Activated CD8-positive, alpha-beta T cell treated with anti-CD3 and anti-CD28 coated beads, Interleukin-2, amount 10 ng/mL, durations not matched to agents 7 days and 5 days (primary cell): ENCODE data around the gene DZIP3. TPM values are rescaled to one million over a fixed set of nuclear protein-coding genes. Genes with fewer than 3 reads are reported as not detected.

Source experiments
- ATAC-seq: fragments of 150-1000 bp; cut with Tn5 transposase; one replicate; pipeline ENCODE4 v1.10.0; 2021; ENCODE audit warnings: moderate library complexity
- CTCF ChIA-PET: fragments of 350-600 bp; sonication (Branson Sonifier 250); formaldehyde crosslinking; loops from one replicate; lab custom pipeline; 2021; ENCODE audit warnings: antibody characterized with exemption; lab: Charles Lee
- POLR2A ChIA-PET: fragments of 350-600 bp; sonication (Branson Sonifier 250); formaldehyde crosslinking; loops from one replicate; lab custom pipeline; 2021; ENCODE audit warnings: antibody characterized with exemption; lab: Charles Lee
- DNase-seq: peaks from one replicate; pipeline ENCODE4 v3.0.0-alpha.2; 2020
- H3K27ac Mint-ChIP-seq: one replicate; pipeline ENCODE4 v1.8.0; 2021; ENCODE audit warnings: mild to moderate bottlenecking, mixed read lengths
- H3K27me3 Mint-ChIP-seq: one replicate; pipeline ENCODE4 v1.8.0; 2021; ENCODE audit warnings: low read depth, mixed read lengths
- H3K36me3 Mint-ChIP-seq: one replicate; pipeline ENCODE4 v1.8.0; 2021; ENCODE audit warnings: low read depth, mixed read lengths
- H3K4me1 Mint-ChIP-seq: one replicate; pipeline ENCODE4 v1.8.0; 2021; ENCODE audit warnings: low read depth, mixed read lengths
- H3K4me3 Mint-ChIP-seq: one replicate; pipeline ENCODE4 v1.8.0; 2021; ENCODE audit warnings: mild to moderate bottlenecking, mixed read lengths
- H3K9me3 Mint-ChIP-seq: one replicate; pipeline ENCODE4 v1.8.0; 2022; ENCODE audit warnings: mixed read lengths; ENCODE audit not compliant: insufficient read depth
- total RNA-seq, 2 experiments: library from RNA; stranded (reverse); gene quantifications; one replicate each; pipeline ENCODE4 v1.2.3, GENCODE V29; 2021

Gene DZIP3, protein sequence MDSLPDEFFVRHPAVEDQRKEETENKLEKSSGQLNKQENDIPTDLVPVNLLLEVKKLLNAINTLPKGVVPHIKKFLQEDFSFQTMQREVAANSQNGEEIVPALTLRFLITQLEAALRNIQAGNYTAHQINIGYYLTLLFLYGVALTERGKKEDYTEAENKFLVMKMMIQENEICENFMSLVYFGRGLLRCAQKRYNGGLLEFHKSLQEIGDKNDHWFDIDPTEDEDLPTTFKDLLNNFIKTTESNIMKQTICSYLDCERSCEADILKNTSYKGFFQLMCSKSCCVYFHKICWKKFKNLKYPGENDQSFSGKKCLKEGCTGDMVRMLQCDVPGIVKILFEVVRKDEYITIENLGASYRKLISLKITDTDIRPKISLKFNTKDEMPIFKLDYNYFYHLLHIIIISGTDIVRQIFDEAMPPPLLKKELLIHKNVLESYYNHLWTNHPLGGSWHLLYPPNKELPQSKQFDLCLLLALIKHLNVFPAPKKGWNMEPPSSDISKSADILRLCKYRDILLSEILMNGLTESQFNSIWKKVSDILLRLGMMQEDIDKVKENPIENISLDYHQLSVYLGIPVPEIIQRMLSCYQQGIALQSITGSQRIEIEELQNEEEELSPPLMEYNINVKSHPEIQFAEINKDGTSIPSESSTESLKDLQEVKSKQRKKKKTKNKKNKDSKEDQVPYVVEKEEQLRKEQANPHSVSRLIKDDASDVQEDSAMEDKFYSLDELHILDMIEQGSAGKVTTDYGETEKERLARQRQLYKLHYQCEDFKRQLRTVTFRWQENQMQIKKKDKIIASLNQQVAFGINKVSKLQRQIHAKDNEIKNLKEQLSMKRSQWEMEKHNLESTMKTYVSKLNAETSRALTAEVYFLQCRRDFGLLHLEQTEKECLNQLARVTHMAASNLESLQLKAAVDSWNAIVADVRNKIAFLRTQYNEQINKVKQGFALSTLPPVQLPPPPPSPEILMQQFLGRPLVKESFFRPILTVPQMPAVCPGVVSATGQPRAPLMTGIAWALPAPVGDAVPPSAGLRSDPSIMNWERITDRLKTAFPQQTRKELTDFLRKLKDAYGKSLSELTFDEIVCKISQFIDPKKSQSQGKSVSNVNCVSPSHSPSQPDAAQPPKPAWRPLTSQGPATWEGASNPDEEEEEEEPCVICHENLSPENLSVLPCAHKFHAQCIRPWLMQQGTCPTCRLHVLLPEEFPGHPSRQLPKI
- total RNA-seq, result 10 to 100 TPM; 20.5 to 20.8 TPM

DNA sequence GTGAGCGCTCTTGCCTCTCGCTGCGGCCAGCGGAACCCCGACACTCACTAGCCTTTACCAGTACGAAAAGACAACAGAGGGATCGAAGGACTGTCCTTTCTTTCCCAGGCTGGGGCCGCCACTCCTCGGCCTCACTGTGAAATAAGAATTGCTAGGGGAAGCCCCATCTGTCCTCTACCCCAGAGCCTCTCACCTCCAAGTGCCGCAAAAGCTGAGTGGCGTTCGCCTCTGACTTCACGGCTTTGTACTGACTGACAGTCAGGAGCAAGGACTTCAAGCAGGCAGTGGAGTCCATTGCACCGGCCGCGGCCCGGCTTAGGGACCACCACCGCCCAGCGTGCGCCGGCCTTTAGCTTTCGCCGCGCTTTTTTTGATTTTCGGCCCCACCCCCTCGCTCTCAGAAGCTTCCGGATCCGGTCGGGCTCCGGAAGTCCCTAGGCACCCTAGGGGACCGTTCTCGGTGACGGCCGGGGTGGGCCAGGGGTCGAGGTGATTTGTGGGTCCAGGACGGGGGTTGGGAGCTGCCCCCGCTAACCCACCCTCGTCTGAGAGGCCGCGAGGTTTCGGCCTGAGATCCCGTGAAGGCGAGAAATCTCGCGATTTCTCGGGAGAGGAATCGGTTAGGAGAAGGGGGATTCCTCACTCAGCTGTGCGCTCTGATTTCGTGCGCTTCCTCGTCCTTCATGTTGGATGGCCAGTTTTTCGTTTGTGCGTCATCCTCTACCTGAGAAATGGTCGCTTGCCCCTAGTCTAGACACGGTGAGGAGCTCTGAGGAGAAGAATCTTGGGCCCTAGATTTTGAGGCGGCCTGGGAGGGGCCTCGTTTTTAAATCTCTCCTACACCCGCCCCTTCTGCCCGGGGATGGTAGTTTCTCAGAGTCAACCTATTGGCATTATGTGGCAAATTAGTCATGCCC, at the start of gene DZIP3, which contains the start of gene CIP2A:
Gene DZIP3 (plus strand): TSS at position 642 of the 917 bp plus-strand sequence. CDS start 15,685 bp downstream, outside the sequence.
Gene CIP2A (minus strand): TSS at position 358 of the 917 bp plus-strand sequence. CDS start 63 bp downstream, at position 295.
- Mint-ChIP-seq H3K4me1 (peaks cover 45% of the 10 kb centered on the region), H3K27ac (peak within 1 kb of the TSS; percentile 99), H3K4me3 (peak within 1 kb of the TSS; percentile 100), H3K36me3 (peaks cover 43% of the 10 kb centered on the region), H3K27me3 (no peaks in the 10 kb centered on the region), H3K9me3 (no peaks in the 10 kb centered on the region)
- DNase-seq, result peak; percentile 92
- POLR2A ChIA-PET, result interaction anchor here (0.5 to 5.8 kb wide), 21 partner anchors 9 to 1065 kb away, joined by 3 to 164 read pairs (median 4); partner anchors contain the start of gene TRAT1
- peak; percentile 93 for ATAC-seq
- CTCF ChIA-PET, result interaction anchor here (0.8 to 5.6 kb wide), 11 partner anchors 11 to 516 kb away, joined by 3 to 77 read pairs (median 4); no protein-coding TSS in a partner anchor

DNA sequence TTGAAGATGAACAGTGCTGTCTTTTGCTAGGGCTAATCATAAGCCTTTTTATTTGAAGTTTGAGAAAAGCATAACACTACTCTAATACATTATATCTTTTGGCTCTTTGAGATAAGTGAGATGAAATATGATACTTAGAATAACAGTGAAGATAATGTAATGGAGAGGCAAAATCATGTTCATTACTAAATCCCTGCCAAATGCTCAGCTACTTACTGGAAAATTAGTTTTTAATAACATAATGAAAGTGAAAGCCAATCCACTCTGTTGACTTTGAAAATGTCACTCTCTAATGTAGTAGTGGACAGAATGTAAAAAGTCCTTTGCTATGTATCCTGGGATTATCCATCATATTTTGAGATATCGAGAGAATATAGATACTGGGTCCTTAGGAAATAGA, 43.3 kb upstream of the DZIP3 start:
- no peak overlapping the region for H3K27ac Mint-ChIP-seq
- H3K4me3 Mint-ChIP-seq, result no peak overlapping the region

DNA sequence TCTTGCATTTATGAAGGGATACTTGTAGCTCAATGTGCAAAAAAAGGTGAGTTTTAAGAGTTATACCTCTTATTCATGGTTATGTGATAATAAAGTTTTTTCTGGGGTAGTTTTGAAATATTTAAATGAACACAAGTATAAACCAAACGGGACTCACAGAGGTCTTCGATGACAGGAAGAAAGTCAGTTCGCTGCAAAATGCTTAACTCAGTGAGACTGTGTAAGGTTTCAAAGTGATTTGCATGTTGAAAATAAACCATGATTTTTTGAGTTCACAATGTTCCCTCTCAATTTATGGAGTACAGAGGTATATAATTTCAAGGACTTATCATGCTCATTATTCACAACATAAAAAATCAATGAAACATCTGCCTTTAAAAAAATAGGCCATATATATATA, 42.8 kb upstream of the DZIP3 start:
- Mint-ChIP-seq H3K27ac (no peak overlapping the region), H3K36me3 (peaks cover 49% of the 10 kb centered on the region), H3K4me3 (no peak overlapping the region), H3K4me1 (peaks cover 4% of the 10 kb centered on the region), H3K9me3 (no peaks in the 10 kb centered on the region), H3K27me3 (no peaks in the 10 kb centered on the region)
- ATAC-seq (no peak), DNase-seq (no peak)
- ChIA-PET POLR2A (no interaction called here), CTCF (interaction anchor here (0.9 kb wide), 1 partner anchor 58 kb away, joined by 3 read pairs; no protein-coding TSS in a partner anchor)

More for the DNA sequence above, 43.3 kb upstream of the DZIP3 start:
- ChIA-PET POLR2A (no interaction called here), CTCF (interaction anchor here (0.9 kb wide), 1 partner anchor 58 kb away, joined by 3 read pairs; no protein-coding TSS in a partner anchor)
- H3K9me3 Mint-ChIP-seq, result no peaks in the 10 kb centered on the region
- peaks cover 4% of the 10 kb centered on the region for H3K4me1 Mint-ChIP-seq
- peaks cover 47% of the 10 kb centered on the region for H3K36me3 Mint-ChIP-seq
- ATAC-seq (no peak), DNase-seq (no peak)
- no peaks in the 10 kb centered on the region for H3K27me3 Mint-ChIP-seq

DNA sequence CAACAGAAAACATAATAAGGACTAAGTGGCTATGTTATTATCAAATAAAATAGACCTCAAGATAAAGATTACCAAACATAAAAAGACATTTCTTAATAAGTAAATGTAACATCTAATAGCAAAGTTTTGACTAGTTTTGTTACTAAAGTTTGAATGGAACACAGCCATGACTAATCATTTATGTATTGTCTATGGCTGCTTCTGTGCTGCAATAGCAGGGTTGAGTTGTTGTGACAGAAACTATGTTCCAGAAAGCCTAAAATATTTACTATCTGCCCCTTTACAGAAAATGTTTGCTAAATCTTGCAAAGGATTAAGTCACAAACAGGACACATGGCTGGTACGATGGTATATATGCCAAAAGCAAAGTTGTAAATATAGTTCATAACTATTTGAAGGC, 41.2 kb upstream of the DZIP3 start:
- Mint-ChIP-seq H3K9me3 (no peaks in the 10 kb centered on the region), H3K27me3 (no peaks in the 10 kb centered on the region), H3K4me1 (peaks cover 4% of the 10 kb centered on the region), H3K27ac (no peak overlapping the region), H3K4me3 (no peak overlapping the region), H3K36me3 (peaks cover 50% of the 10 kb centered on the region)
- no peak for DNase-seq
- no peak for ATAC-seq
- POLR2A ChIA-PET, result no interaction called here
- CTCF ChIA-PET, result no interaction called here

DNA sequence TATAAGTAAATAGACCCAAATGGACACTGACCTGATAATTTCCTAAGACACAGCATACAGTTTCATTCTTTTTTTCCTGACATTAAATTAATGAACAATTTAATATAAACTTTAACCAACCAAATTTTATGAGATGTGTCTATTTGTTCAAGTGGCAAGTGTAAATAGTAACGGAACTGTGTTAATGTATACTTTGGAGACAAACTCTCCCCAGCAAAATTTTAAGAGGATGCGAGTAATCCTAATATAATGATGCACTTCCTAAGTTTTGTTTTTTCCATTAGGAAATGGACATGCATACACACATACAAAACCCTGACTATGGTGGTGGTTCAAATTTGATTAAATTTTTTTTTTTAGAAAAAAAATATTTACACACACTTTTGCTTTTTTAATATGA, 40.6 kb upstream of the DZIP3 start:
- no peak overlapping the region for H3K4me3 Mint-ChIP-seq
- ATAC-seq (no peak), DNase-seq (no peak)
- H3K9me3 Mint-ChIP-seq, result no peaks in the 10 kb centered on the region
- ChIA-PET CTCF (no interaction called here), POLR2A (no interaction called here)
- no peak overlapping the region for H3K27ac Mint-ChIP-seq
- H3K27me3 Mint-ChIP-seq, result no peaks in the 10 kb centered on the region
- H3K36me3 Mint-ChIP-seq, result peaks cover 46% of the 10 kb centered on the region
- peaks cover 4% of the 10 kb centered on the region for H3K4me1 Mint-ChIP-seq

DNA sequence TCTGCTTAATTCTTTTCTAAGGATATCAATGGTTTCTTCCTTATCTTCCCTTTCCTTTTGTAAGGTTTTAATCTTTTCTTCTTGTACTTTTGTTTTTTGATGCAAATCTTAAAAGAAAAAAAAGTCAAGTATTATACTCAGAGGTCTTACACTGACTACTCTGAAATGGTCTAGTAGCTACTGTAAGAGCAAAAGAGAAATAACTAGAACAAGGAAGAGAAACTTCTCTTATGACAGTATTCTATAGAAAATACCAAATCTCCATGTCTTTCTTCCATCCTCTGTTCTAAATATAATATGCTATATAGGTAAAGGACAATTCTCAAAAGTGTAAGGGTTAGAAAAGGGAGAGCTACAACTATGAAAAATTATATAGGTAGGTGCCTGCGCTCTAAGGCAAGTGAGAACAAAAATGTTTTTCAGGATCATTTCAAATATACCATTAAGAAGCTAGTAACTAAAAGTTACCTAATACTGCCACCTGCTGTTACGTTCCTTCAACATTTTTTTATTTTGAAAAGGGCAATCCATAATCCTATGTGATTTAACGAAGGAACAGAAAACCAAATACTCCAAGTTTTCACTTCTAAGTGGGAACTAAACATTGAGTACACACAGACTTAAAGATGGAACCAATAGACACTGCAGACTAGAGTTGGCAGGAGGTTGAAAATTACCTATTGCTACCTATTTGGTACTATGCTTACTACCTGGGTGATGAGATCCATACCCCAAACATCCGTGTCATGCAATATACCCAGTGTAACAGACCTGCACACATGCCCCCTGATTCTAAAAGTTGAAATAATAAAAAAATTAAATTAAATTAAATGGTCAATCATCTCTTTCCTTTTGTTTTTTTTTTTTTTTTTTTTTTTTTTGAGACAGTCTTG, 37.0 kb upstream of the DZIP3 start:
- H3K27me3 Mint-ChIP-seq, result no peaks in the 10 kb centered on the region
- POLR2A ChIA-PET, result interaction anchor here (0.9 kb wide), 1 partner anchor 38 kb away, joined by 3 read pairs; no protein-coding TSS in a partner anchor
- no peak overlapping the region for H3K4me3 Mint-ChIP-seq
- CTCF ChIA-PET, result interaction anchor here (0.7 to 2.8 kb wide), 29 partner anchors 9 to 503 kb away, joined by 3 to 32 read pairs (median 5); partner anchors contain the start of genes CIP2A and DZIP3
- no peaks in the 10 kb centered on the region for H3K4me1 Mint-ChIP-seq
- DNase-seq (no peak), ATAC-seq (no peak)
- peaks cover 48% of the 10 kb centered on the region for H3K36me3 Mint-ChIP-seq
- no peak overlapping the region for H3K27ac Mint-ChIP-seq
- no peaks in the 10 kb centered on the region for H3K9me3 Mint-ChIP-seq

DNA sequence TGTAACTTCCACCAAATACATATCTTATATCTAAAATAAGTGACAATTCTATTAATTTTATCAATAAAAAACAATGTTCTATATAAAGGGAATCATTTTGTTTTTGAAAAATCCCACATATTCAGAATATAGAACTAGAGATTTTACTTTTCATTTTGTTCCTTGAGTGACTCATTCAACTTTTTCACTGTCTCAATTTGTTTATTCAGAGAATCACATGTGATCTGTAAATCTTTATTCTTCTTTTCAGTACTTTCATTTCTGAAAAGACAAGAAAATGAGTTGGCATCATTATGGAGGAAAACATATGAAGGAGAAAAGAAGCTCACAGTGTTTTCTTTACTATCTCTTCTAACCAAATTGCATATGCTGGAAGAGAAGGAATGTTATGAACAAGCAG, 35.3 kb upstream of the DZIP3 start:
- CTCF ChIA-PET, result interaction anchor here (1.0 to 1.4 kb wide), 3 partner anchors 11 to 64 kb away, joined by 3 to 8 read pairs (median 5); no protein-coding TSS in a partner anchor

DNA sequence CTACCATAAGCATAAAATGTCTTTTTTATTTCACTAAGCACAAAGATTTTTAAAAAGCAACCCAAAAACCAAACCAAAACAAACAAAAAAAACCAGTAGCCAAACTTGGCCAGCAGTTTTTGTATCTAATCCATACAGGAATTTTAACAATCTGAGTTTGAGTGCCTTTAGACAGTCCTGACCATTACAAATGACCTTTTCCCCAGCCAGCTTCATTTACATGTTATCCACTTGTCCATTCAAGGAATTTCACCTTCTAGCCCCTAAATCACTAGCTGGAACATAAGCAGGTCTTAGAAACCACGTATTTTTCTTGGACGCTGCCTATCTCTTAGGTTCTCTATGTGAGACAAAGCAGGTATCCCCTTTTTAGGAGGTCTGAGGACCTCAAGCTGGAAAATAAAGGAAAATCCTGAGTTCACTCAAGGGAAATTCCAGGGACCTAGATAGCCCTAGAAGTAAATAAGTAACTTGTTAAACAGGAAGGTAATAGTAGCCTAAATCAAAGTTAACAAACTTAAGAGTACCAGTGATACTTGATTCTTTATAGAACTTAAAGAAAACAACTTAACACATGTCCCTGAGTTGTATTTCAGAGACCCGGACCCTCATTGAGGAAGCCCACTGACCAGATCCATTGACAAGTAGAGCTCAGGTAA, 34.5 kb upstream of the DZIP3 start:
- ChIA-PET CTCF (interaction anchor here (1.0 to 1.2 kb wide), 2 partner anchors 65 to 360 kb away, joined by 3 to 5 read pairs; no protein-coding TSS in a partner anchor), POLR2A (no interaction called here)
- Mint-ChIP-seq H3K4me1 (no peaks in the 10 kb centered on the region), H3K4me3 (no peak overlapping the region), H3K27ac (no peak overlapping the region), H3K9me3 (no peaks in the 10 kb centered on the region), H3K27me3 (no peaks in the 10 kb centered on the region), H3K36me3 (peaks cover 58% of the 10 kb centered on the region)
- DNase-seq, result no peak
- no peak for ATAC-seq

More for the DNA sequence above, 35.3 kb upstream of the DZIP3 start:
- no peak overlapping the region for H3K27ac Mint-ChIP-seq
- DNase-seq, result no peak
- H3K4me1 Mint-ChIP-seq, result no peaks in the 10 kb centered on the region
- peaks cover 56% of the 10 kb centered on the region for H3K36me3 Mint-ChIP-seq
- POLR2A ChIA-PET, result no interaction called here
- no peaks in the 10 kb centered on the region for H3K27me3 Mint-ChIP-seq
- ATAC-seq, result no peak
- H3K4me3 Mint-ChIP-seq, result no peak overlapping the region
- H3K9me3 Mint-ChIP-seq, result no peaks in the 10 kb centered on the region

DNA sequence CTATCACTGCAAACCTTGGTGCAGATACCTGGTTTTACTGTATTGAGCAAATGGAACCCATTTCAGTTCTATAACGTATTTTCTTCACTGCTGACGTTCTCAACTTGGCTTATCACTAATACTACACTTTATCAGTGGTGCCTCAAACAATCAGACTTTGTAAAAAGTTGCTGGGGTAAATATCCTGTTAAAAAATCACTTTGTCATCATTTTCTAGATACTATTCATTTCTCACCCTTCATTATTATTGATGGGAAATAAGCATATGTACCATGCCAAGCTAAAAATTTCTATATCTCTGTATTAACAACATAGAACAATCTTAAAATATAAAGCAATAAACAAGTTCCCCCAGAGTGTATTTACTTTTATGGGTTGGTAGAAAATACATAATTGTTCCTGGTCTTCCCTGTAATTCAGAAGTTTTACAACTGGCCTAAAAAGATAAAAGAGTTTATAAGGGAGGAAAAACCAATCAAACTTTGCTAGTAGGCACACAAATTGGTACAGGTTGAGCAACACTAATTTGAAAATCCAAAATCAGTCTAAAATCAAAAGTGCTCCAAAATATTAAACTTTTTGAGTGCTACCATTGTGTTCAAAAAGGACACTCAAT, 33.4 kb upstream of the DZIP3 start:
- DNase-seq (no peak), ATAC-seq (no peak)
- no peaks in the 10 kb centered on the region for H3K27me3 Mint-ChIP-seq
- no peaks in the 10 kb centered on the region for H3K9me3 Mint-ChIP-seq
- H3K4me1 Mint-ChIP-seq, result no peaks in the 10 kb centered on the region
- no peak overlapping the region for H3K27ac Mint-ChIP-seq
- CTCF ChIA-PET, result interaction anchor here (1.2 to 1.9 kb wide), 2 partner anchors 67 to 359 kb away, joined by 3 to 5 read pairs; no protein-coding TSS in a partner anchor
- no peak overlapping the region for H3K4me3 Mint-ChIP-seq
- H3K36me3 Mint-ChIP-seq, result peaks cover 65% of the 10 kb centered on the region
- POLR2A ChIA-PET, result no interaction called here
